Peyer's patch (tissue), 4 donors: ENCODE results near the gene UBE2S.

ENCODE experiments used
- POLR2A ChIP-seq, 2 donors: fragments of 450-650 bp; IDR thresholded peaks; one replicate each; pipeline ENCODE4 v1.5.1; 2017; ENCODE audit warnings: antibody characterized with exemption in 2 of 2, mild to moderate bottlenecking in 2 of 2, moderate library complexity in 2 of 2
- TF ChIP-seq, protein P1 (sequence below), 6 experiments: fragments of 450-650 bp in 4 of 6; fragments of 200-600 bp in 2 of 6; sonication (generic) in 1 of 6; IDR thresholded peaks; one replicate each; pipeline ENCODE4 v1.5.1; 2017 to 2019; ENCODE audit warnings: antibody characterized with exemption in 6 of 6, mild to moderate bottlenecking in 3 of 6, moderate library complexity in 1 of 6

DNA sequence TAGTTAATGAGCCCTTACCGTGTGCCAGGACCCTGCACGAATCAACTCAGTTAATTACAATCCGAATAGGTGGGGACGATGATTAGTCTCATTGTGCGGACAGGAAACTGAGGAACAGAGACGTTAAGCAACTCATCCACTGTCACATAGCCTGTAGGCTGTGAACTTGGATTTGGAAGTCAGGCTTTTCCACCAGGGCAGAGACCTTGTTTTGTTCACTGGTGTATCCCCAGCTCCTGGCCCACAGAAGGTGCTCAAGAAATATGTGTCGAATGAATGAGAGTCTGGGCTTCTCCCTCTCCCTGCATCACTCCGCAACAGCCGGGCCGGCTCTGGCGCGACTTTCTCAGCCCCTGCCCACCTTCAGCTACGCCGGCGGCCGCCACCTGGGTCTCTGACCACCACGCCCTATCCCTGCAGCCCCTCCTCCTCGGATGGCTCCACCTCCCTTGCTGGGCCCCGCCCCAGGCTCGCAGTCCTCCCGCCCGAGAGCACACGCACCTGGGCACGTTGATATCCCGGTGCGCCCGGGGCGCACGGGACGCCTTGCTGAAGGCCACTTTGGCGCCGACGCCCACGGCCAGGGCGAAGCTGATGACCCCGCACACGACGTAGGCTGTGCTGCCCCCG is 34.2 kb upstream of the UBE2S start:
- TF ChIP-seq POLR2A (IDR thresholded peaks at IDR 0.05): no peak
- TF ChIP-seq, protein P1, sequence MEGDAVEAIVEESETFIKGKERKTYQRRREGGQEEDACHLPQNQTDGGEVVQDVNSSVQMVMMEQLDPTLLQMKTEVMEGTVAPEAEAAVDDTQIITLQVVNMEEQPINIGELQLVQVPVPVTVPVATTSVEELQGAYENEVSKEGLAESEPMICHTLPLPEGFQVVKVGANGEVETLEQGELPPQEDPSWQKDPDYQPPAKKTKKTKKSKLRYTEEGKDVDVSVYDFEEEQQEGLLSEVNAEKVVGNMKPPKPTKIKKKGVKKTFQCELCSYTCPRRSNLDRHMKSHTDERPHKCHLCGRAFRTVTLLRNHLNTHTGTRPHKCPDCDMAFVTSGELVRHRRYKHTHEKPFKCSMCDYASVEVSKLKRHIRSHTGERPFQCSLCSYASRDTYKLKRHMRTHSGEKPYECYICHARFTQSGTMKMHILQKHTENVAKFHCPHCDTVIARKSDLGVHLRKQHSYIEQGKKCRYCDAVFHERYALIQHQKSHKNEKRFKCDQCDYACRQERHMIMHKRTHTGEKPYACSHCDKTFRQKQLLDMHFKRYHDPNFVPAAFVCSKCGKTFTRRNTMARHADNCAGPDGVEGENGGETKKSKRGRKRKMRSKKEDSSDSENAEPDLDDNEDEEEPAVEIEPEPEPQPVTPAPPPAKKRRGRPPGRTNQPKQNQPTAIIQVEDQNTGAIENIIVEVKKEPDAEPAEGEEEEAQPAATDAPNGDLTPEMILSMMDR (IDR thresholded peaks at IDR 0.05): no peak
